H1 (cell line): Measurements from ENCODE around the gene FBXO41. TPM values are rescaled to one million over a fixed set of nuclear protein-coding genes. Genes with fewer than 3 reads are reported as not detected.

Experiments
- CTCF ChIA-PET: fragments of 300-600 bp; sonication (Branson Sonifier 250); formaldehyde crosslinking; loops from one replicate; lab custom pipeline; 2021; ENCODE audit not compliant: partially characterized antibody; lab: Charles Lee
- POLR2A ChIA-PET: fragments of 300-600 bp; sonication (Branson Sonifier 250); formaldehyde crosslinking; loops from one replicate; lab custom pipeline; 2021; ENCODE audit warnings: inconsistent platforms; ENCODE audit not compliant: partially characterized antibody; lab: Charles Lee
- DNase-seq, 2 experiments: peaks; one replicate each; pipeline versions ENCODE4 v3.0.0 to v3.0.0-alpha.2; 2010 to 2022; ENCODE audit warnings: low spot score in 2 of 2, low read depth in 1 of 2, mixed read lengths in 1 of 2
- FAIRE-seq: peaks from 2 replicates; lab custom pipeline; 2011; peaks lifted over from hg19 to GRCh38; lab: Jason Lieb, UNC
- H2AFZ ChIP-seq: 2 replicates; pipeline ENCODE4 v1.8.1; 2012; ENCODE audit warnings: low read length, inconsistent platforms
- H2AK5ac ChIP-seq: 2 replicates; pipeline ENCODE4 v1.6.1; 2013; ENCODE audit warnings: low read depth, low read length
- H2BK120ac ChIP-seq: replicated peaks from 2 replicates; pipeline ENCODE3; 2013; ENCODE audit warnings: low read depth, low read length, inconsistent platforms
- H2BK12ac ChIP-seq: 2 replicates; pipeline ENCODE4 v1.6.1; 2013; ENCODE audit warnings: low read depth, low read length
- H2BK15ac ChIP-seq: 2 replicates; pipeline ENCODE4 v1.6.1; 2013; ENCODE audit warnings: low read length
- H2BK20ac ChIP-seq: 2 replicates; pipeline ENCODE4 v1.6.1; 2013; ENCODE audit warnings: low read length
- H2BK5ac ChIP-seq: 2 replicates; pipeline ENCODE4 v1.6.1; 2013; ENCODE audit warnings: low read depth, low read length
- H3K14ac ChIP-seq: 2 replicates; pipeline ENCODE4 v1.6.1; 2013; ENCODE audit warnings: inconsistent platforms; ENCODE audit not compliant: insufficient read length
- H3K18ac ChIP-seq: 2 replicates; pipeline ENCODE4 v1.6.1; 2013; ENCODE audit warnings: low read length; ENCODE audit errors: extremely low read depth
- H3K23ac ChIP-seq: 2 replicates; pipeline ENCODE4 v1.6.1; 2013; ENCODE audit warnings: inconsistent platforms; ENCODE audit not compliant: insufficient read length
- H3K23me2 ChIP-seq: 2 replicates; pipeline ENCODE4 v1.6.1; 2013; ENCODE audit warnings: low read depth, low read length
- H3K27ac ChIP-seq: 2 replicates; pipeline ENCODE4 v1.6.1; 2011; ENCODE audit warnings: low read depth, low read length, inconsistent platforms
- H3K27me3 ChIP-seq, 4 experiments: replicated peaks in 1 of 4; 1 replicate in 1 of 4; 2 replicates in 3 of 4; pipeline versions ENCODE4 v1.6.1 to v1.8.1; 2011 to 2013; ENCODE audit warnings: low read length in 3 of 4, mild to moderate bottlenecking in 3 of 4, inconsistent platforms in 2 of 4, mixed read lengths in 2 of 4, moderate library complexity in 1 of 4; ENCODE audit not compliant: control insufficient read depth in 3 of 4, insufficient read depth in 3 of 4; ENCODE audit errors: extremely low read depth in 1 of 4
- H3K36me3 ChIP-seq, 4 experiments: 2 replicates each; pipeline versions ENCODE4 v1.6.1 to v1.8.1; 2011 to 2013; ENCODE audit warnings: mild to moderate bottlenecking in 4 of 4, low read length in 3 of 4, moderate library complexity in 2 of 4, control low read depth in 1 of 4, inconsistent platforms in 1 of 4; ENCODE audit not compliant: insufficient read depth in 4 of 4, control insufficient read depth in 2 of 4
- H3K4ac ChIP-seq: replicated peaks from 2 replicates; pipeline ENCODE3; 2013; ENCODE audit warnings: low read length, low read depth, mixed read lengths, inconsistent platforms; ENCODE audit not compliant: insufficient read length
- H3K4me1 ChIP-seq, 4 experiments: replicated peaks in 1 of 4; 1 replicate in 1 of 4; 2 replicates in 3 of 4; pipeline versions ENCODE4 v1.6.1 to v1.8.1; 2011 to 2013; ENCODE audit warnings: low read length in 3 of 4, inconsistent platforms in 2 of 4, mixed read lengths in 1 of 4; ENCODE audit not compliant: insufficient read depth in 4 of 4, control insufficient read depth in 3 of 4
- H3K4me2 ChIP-seq, 2 experiments: 2 replicates each; pipeline versions ENCODE4 v1.6.1 to v1.8.1; 2011 to 2013; ENCODE audit warnings: low read depth in 2 of 2, low read length in 2 of 2, control low read depth in 1 of 2, inconsistent platforms in 1 of 2, mild to moderate bottlenecking in 1 of 2; ENCODE audit not compliant: insufficient read depth in 1 of 2
- H3K4me3 ChIP-seq, 4 experiments: fragments of 200-600, 300-600 bp in 1 of 4; sonication (generic), shearing (Covaris generic), sonication (Bioruptor Twin) in 1 of 4; 2 replicates each; pipeline versions ENCODE4 v1.5.1 to v1.8.1; 2011 to 2016; ENCODE audit warnings: low read length in 4 of 4, low read depth in 3 of 4, control low read depth in 2 of 4, inconsistent platforms in 2 of 4, mild to moderate bottlenecking in 2 of 4, mixed read lengths in 1 of 4, moderate library complexity in 1 of 4; ENCODE audit not compliant: insufficient read depth in 2 of 4; ENCODE audit errors: extremely low read depth in 1 of 4
- H3K56ac ChIP-seq: replicated peaks from 2 replicates; pipeline ENCODE3; 2013; ENCODE audit warnings: low read depth, mild to moderate bottlenecking, mixed read lengths, low read length, inconsistent platforms; ENCODE audit not compliant: insufficient read length
- H3K79me1 ChIP-seq: 2 replicates; pipeline ENCODE4 v1.6.1; 2013; ENCODE audit warnings: low read depth, low read length, control low read depth
- H3K79me2 ChIP-seq, 2 experiments: 2 replicates each; pipeline versions ENCODE4 v1.6.1 to v1.8.1; 2012 to 2013; ENCODE audit warnings: low read length in 2 of 2, mild to moderate bottlenecking in 2 of 2, inconsistent platforms in 1 of 2; ENCODE audit not compliant: insufficient read depth in 2 of 2, control insufficient read depth in 1 of 2
- H3K9ac ChIP-seq, 4 experiments: replicated peaks in 1 of 4; 1 replicate in 1 of 4; 2 replicates in 3 of 4; pipeline versions ENCODE4 v1.6.1 to v1.8.1; 2011 to 2013; ENCODE audit warnings: low read depth in 3 of 4, low read length in 3 of 4, control low read depth in 2 of 4, mild to moderate bottlenecking in 2 of 4, moderate library complexity in 2 of 4, inconsistent platforms in 1 of 4; ENCODE audit errors: extremely low read depth in 1 of 4
- H3K9me3 ChIP-seq, 2 experiments: 2 replicates each; pipeline versions ENCODE4 v1.6.1 to v1.8.1; 2012 to 2013; ENCODE audit warnings: mild to moderate bottlenecking in 2 of 2, moderate library complexity in 2 of 2, control low read depth in 1 of 2, inconsistent platforms in 1 of 2, low read depth in 1 of 2, low read length in 1 of 2, mixed read lengths in 1 of 2; ENCODE audit not compliant: insufficient read depth in 2 of 2
- H4K20me1 ChIP-seq, 2 experiments: replicated peaks in 1 of 2; 2 replicates each; pipeline versions ENCODE3 to v1.8.1; 2011 to 2013; ENCODE audit warnings: inconsistent platforms in 2 of 2, low read length in 2 of 2, mild to moderate bottlenecking in 1 of 2; ENCODE audit not compliant: insufficient read depth in 2 of 2, control insufficient read depth in 1 of 2
- H4K5ac ChIP-seq: 2 replicates; pipeline ENCODE4 v1.6.1; 2013; ENCODE audit warnings: low read length, low read depth, mixed read lengths, inconsistent platforms; ENCODE audit not compliant: insufficient read length
- H4K8ac ChIP-seq: 2 replicates; pipeline ENCODE4 v1.8.0; 2013; ENCODE audit warnings: mild to moderate bottlenecking, moderate library complexity, low read length, inconsistent platforms; ENCODE audit not compliant: insufficient read depth; ENCODE audit errors: extremely low read depth
- H4K91ac ChIP-seq: replicated peaks from 2 replicates; pipeline ENCODE3; 2013; ENCODE audit warnings: low read length, mixed read lengths, inconsistent platforms; ENCODE audit not compliant: insufficient read length
- EP300 ChIP-seq, 2 experiments: IDR thresholded peaks; 1 replicate in 1 of 2; 2 replicates in 1 of 2; pipeline ENCODE4 v1.6.1; 2011 to 2012; ENCODE audit warnings: low read depth in 2 of 2, low read length in 2 of 2, mild to moderate bottlenecking in 2 of 2, borderline replicate concordance in 1 of 2, inconsistent platforms in 1 of 2, moderate library complexity in 1 of 2
- GABPA ChIP-seq: IDR thresholded peaks from 2 replicates; pipeline ENCODE4 v1.6.1; 2011; ENCODE audit warnings: mild to moderate bottlenecking, low read length, moderate library complexity, borderline replicate concordance; ENCODE audit not compliant: insufficient read depth
- HDAC2 ChIP-seq, 2 experiments: fragments of 300-600 bp in 1 of 2; sonication (generic) in 1 of 2; IDR thresholded peaks; 2 replicates each; pipeline ENCODE4 v1.6.1; 2011 to 2012; ENCODE audit warnings: low read depth in 2 of 2, low read length in 2 of 2, mild to moderate bottlenecking in 2 of 2, moderate library complexity in 2 of 2, borderline replicate concordance in 1 of 2, inconsistent platforms in 1 of 2
- NANOG ChIP-seq: IDR thresholded peaks from 2 replicates; pipeline ENCODE4 v1.6.1; 2011; ENCODE audit warnings: low read length, low read depth, mild to moderate bottlenecking, inconsistent platforms; ENCODE audit not compliant: insufficient read depth, poor library complexity, severe bottlenecking
- NRF1 ChIP-seq: IDR thresholded peaks from 2 replicates; pipeline ENCODE4 v1.6.1; 2011; ENCODE audit warnings: mild to moderate bottlenecking, low read depth, low read length, improper control_type of control experiment
- SP4 ChIP-seq: IDR thresholded peaks from 2 replicates; pipeline ENCODE4 v1.6.1; 2012; ENCODE audit warnings: low read length, inconsistent platforms
- WGBS, 2 experiments: shearing (Covaris generic) in 1 of 2; methylation state at CpG; one replicate each; pipeline versions ENCODE4 v1.1.6 to v1.1.7; 2013 to 2015; ENCODE audit warnings: low lambda C conversion rate in 2 of 2, mixed read lengths in 2 of 2, inconsistent platforms in 1 of 2, low coverage in 1 of 2, missing lambda C conversion rate in 1 of 2; ENCODE audit not compliant: insufficient replicate concordance in 2 of 2, insufficient coverage in 1 of 2, insufficient read length in 1 of 2; ENCODE audit errors: extremely low coverage in 1 of 2, missing lambda C conversion rate in 1 of 2; 5-methylcytosine and 5-hydroxymethylcytosine counted together
- polyA plus RNA-seq, 7 experiments: library from polyadenylated mRNA; depleted of rRNA in 3 of 7; stranded (reverse) in 5 of 7; unstranded in 2 of 7; fragments of >200 nt in 5 of 7; fragments of 200-250 nt in 2 of 7; gene quantifications; 1 replicate in 5 of 7; 2 replicates in 1 of 7; 4 replicates in 1 of 7; pipeline versions ENCODE4 v1.2.1 to v1.2.3, GENCODE V29; 2011 to 2013; ENCODE audit warnings: missing spikeins in 2 of 7, mixed read lengths in 2 of 7
- total RNA-seq: library from RNA; stranded (reverse); fragmentation: NEBNext Ultra II Directional; extraction: Animal tissue kit (Norgen Biotek cat#: 25700); gene quantifications from 2 replicates; pipeline ENCODE4 v1.2.1, GENCODE V29; 2021

The FBXO41 gene
- total and polyA plus RNA-seq, 2 of the 8 experiments (the other 6 are each of a cell fraction or from before 2014, with no cell fraction given), result 11.2 to 14.3 TPM

- Histone ChIP-seq H3K4me3 (no peak overlapping the region), H3K18ac (no peak overlapping the region), H3K79me2 (peaks cover 0 to 1% of the 10 kb centered on the region in 2 experiments; a peak in 1 of 4 replicates), H4K20me1 (peaks cover 0 to 3% of the 10 kb centered on the region in 2 experiments), H2AFZ (no peak overlapping the region), H4K91ac (no peak overlapping the region), H3K23ac (no peak overlapping the region), H4K8ac (no peak overlapping the region), H2AK5ac (no peak overlapping the region), H3K14ac (no peak overlapping the region), H2BK20ac (no peak overlapping the region), H3K56ac (no peak overlapping the region), H3K79me1 (peaks cover 3% of the 10 kb centered on the region; the same call in 1 of the 2 replicates), H2BK5ac (no peak overlapping the region), H3K4me1 (no peaks in the 10 kb centered on the region), H2BK12ac (no peak overlapping the region), H2BK15ac (no peak overlapping the region), H3K4me2 (no peak overlapping the region), H3K23me2 (no peaks in the 10 kb centered on the region), H2BK120ac (no peak overlapping the region), H3K27me3 (no peaks in the 10 kb centered on the region), H3K4ac (no peak overlapping the region), H3K9ac (no peak overlapping the region), H3K27ac (no peak overlapping the region), H4K5ac (no peak overlapping the region), H3K9me3 (no peaks in the 10 kb centered on the region), H3K36me3 (peaks cover 6 to 39% (median 16%) of the 10 kb centered on the region in 4 experiments; a peak in 7 of 8 replicates)
- POLR2A ChIA-PET, result interaction anchor here (1.1 to 11.5 kb wide), 3 partner anchors 9 to 16 kb away, joined by 4 to 113 read pairs (median 9); partner anchors contain the start of genes CCT7 and PRADC1
- DNase-seq, result no peak
- WGBS, 2 experiments, result 88% methylated on average over 4 of the region's 4 CpGs; no CpG with 5 or more reads in 1 of the 2 experiments
- FAIRE-seq, result no peak
- CTCF ChIA-PET, result interaction anchor here (0.6 to 3.9 kb wide), 3 partner anchors 9 to 1773 kb away, joined by 3 to 19 read pairs (median 14); partner anchors contain the start of genes CCT7, PRADC1 and SMYD5
- no peak for TF ChIP-seq EP300 (IDR thresholded peaks at IDR 0.05; ENCODE audit: borderline replicate concordance in 1 of 2, low read depth in 2 of 2, low read length in 2 of 2)
- no peak for TF ChIP-seq NRF1
- TF ChIP-seq GABPA, result no peak
- no peak for TF ChIP-seq SP4
- no peak for TF ChIP-seq NANOG
- no peak for TF ChIP-seq HDAC2 (IDR thresholded peaks at IDR 0.05; ENCODE audit: borderline replicate concordance in 1 of 2, low read depth in 2 of 2, low read length in 2 of 2)
These were observed 60.5 kb downstream of the FBXO41 start for GRCh38 chr2:73223821-73224220.
